A673 (cell line): ENCODE data around the gene SFXN1.

Experiments used
- EZH2 ChIP-seq: fragments of 200-600 bp; sonication (generic); IDR thresholded peaks from 2 replicates; pipeline ENCODE4 v1.6.1; 2017; ENCODE audit warnings: borderline replicate concordance, low read depth, mild to moderate bottlenecking, mixed read lengths, antibody characterized with exemption, low read length; ENCODE audit not compliant: poor library complexity, severe bottlenecking
- TF ChIP-seq, protein P1 (sequence below): fragments of 300-800, 200-600 bp; sonication (generic); conservative IDR thresholded peaks from 2 replicates; pipeline ENCODE4 v1.5.1; 2017; ENCODE audit warnings: low read depth, mild to moderate bottlenecking, antibody characterized with exemption, low read length, moderate library complexity, mixed read lengths

DNA sequence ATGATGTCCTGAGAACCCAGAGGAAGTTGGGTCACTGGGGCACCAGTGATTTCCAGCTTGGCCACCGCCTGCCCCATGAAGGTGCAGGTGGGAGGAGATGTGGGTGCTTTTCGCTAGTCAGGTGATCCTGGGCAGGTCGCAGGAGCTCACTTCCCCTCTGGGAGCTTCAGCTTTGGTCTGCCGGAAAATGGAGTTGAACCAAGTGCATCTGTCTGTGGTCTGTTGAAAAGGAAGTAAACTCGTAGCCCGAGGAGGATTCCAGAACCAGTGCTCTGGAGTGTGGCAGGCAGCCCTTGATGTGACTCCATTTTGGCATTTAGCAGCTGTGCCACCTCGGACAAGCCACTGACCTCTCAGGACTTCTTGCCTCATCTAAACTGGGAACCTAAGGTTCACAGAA, 97.7 kb downstream of the SFXN1 start:
- TF ChIP-seq, protein P1, sequence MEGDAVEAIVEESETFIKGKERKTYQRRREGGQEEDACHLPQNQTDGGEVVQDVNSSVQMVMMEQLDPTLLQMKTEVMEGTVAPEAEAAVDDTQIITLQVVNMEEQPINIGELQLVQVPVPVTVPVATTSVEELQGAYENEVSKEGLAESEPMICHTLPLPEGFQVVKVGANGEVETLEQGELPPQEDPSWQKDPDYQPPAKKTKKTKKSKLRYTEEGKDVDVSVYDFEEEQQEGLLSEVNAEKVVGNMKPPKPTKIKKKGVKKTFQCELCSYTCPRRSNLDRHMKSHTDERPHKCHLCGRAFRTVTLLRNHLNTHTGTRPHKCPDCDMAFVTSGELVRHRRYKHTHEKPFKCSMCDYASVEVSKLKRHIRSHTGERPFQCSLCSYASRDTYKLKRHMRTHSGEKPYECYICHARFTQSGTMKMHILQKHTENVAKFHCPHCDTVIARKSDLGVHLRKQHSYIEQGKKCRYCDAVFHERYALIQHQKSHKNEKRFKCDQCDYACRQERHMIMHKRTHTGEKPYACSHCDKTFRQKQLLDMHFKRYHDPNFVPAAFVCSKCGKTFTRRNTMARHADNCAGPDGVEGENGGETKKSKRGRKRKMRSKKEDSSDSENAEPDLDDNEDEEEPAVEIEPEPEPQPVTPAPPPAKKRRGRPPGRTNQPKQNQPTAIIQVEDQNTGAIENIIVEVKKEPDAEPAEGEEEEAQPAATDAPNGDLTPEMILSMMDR, result no peak
- no peak for TF ChIP-seq EZH2
